Measurements from ENCODE around the gene PLCH1.

PLCH1 gene

DNA sequence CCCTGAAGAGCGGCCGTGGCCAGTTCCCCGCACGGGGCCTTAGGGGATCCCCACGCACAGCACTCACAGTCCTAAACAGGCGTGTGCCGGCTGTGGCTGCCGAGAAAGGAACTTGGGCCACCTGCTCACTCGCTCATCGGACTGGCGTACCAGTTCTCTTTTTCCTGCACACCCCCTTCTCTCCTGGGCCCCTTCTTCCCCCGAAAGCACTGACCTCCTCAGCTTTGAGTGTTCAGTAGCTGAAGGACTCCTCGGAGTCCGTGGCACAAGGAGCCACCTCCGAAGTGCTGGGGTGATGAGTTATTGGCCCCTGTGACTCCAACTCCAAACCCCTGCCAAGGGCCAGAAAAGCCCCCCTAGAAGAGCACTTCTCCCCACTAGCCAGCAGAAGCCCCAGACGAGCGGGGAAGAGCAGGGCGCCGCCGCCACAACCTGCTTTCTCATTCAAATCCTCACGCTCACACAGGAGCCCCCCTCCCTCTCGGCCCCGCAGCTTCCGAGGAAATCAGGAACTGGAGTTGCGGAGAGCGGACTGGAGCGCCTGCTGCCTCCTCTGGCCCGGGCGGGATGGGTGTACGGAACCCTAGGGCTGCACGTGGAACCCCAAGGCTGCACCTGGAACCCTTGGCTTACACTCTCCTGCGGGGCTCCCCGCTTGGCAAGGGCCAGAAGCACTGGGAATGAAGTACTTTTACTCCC lies at the start of gene PLCH1:
Gene PLCH1 (minus strand): TSS at position 446 of the 699 bp plus-strand sequence. CDS start 40,847 bp downstream, outside the sequence.
- peak; percentile 14 for DNase-seq

DNA sequence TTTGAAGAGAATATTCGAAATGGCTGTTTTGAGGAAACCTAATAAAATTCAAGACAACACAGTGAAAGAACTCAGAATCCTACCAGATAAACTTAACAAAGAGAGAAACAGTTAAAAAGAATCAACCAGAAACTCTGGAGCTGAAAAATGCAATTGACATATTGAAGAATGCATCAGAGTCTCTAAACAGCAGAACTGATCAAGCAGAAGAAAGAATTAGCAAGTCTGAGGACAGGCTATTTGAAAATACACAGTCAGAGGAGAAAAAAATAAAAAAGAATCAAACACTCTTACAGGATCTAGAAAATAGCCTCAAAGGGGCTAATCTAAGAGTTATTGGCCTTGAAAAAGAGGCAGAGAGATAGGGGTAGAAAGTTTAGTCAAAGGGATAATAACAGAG lies 47.7 kb upstream of the PLCH1 start:
- DNase-seq: no peak

- peak; percentile 47 for DNase-seq
Measured at GRCh38 chr3:155791190-155791589, 46.3 kb upstream of the PLCH1 start.

DNA sequence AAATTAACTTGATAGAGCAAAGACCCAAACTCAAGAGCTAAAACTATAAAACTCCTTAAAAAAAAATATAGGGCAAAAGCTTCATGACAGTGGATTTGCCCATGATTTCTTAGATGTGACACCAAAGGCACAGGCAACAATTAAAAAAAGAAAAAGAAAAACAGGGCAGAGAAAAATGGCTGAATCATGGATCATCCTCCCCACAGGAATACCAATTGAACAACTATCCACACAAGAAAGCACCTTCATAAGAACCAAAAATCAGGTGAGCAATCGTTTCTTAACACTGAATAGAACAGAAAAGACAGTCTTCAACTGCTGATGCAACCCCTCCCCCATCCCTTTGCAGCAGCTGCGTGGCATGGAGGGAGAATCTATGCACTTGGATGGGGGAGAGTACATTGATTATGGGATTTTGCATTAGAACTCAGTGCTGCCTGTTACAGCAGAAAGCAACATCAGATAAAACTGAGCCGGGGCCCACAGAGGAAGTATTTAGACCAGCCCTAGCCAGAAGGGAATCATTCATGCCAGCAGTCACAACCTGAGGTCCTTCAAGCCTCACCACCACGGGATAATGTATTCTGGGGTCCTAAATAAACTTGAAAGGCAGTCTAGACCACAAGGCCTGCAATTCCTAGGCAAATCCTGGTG lies 45.5 kb upstream of the PLCH1 start:
- DNase-seq: no peak

- DNase-seq: no peak
Measured at GRCh38 chr3:155785662-155786295, 40.9 kb upstream of the PLCH1 start.

GRCh38 chr3:155782390-155782953 lies 37.6 kb upstream of the PLCH1 start:
- DNase-seq: no peak

GRCh38 chr3:155780291-155780690 lies 35.4 kb upstream of the PLCH1 start:
- no peak for DNase-seq

GRCh38 chr3:155778462-155778861 lies 33.6 kb upstream of the PLCH1 start:
- no peak for DNase-seq

DNA sequence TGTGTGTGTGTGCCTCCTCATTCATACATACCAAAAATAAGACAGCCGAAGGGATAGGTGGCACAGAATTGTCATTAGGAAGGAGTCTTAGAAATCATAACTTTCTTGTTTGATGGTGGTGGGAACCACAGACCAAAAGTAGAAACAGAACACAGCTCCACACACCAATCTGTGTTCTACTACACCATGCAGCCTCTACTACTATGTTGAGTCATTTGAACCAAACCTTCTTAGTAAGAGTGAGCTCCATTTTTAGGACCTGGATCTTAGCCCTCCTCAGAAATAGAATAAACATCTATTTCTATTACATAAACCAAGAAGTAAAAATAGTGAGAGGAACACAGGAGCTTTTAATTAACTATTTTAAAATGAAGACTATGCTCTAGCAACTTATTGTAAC lies 27.9 kb upstream of the PLCH1 start:
- no peak for DNase-seq

DNA sequence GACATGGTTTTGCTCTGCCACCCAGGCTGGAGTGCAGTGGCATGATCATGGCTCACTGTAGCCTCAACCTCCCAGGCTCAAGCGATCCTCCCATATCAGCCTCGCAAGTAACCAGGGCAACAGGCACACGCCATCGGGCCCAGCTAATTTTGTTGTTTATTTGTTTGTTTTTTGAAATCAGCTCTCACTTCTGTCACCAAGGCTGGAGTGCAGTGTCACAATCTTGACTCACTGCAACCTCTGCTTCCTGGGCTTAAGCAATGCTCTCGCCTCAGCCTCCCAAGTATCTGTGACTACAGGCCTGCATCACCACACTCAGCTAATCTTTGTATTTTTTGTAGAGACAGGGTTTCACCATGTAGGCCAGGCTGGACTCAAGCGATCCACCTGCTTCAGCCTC lies 26.3 kb upstream of the PLCH1 start:
- DNase-seq: no peak

- DNase-seq: no peak
Measured at GRCh38 chr3:155766206-155766605, 21.3 kb upstream of the PLCH1 start.

DNA sequence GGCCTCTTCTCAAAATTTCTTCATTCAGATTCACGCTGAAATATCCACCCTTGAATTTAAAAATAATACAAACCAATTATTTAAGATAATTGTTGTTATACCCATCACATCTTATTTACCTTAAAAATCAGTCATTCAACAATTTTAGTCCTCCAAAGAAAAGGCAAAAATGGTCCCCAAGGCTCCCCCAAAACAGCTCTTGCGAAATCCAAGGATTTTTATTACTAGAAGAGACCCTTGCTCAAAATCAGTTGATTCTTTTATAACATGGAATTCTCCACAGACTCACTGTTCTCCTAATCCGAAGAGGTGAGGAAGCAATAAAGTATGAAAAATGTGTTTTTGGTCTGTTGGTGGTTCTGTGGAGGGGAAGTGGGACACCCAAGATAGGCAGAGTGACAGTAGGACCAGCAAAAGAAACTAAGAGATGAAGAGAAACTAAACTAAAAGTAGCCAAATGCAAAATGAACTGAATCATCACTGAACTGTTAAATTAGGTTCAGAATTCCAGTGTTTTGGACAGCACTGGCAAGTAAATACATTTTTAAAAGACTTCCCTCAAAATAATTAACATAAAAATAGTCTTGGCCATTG lies 19.1 kb upstream of the PLCH1 start:
- DNase-seq: no peak

GRCh38 chr3:155760653-155761052 lies 15.8 kb upstream of the PLCH1 start:
- DNase-seq: no peak

GRCh38 chr3:155757577-155757976 lies 12.7 kb upstream of the PLCH1 start:
- no peak for DNase-seq

DNA sequence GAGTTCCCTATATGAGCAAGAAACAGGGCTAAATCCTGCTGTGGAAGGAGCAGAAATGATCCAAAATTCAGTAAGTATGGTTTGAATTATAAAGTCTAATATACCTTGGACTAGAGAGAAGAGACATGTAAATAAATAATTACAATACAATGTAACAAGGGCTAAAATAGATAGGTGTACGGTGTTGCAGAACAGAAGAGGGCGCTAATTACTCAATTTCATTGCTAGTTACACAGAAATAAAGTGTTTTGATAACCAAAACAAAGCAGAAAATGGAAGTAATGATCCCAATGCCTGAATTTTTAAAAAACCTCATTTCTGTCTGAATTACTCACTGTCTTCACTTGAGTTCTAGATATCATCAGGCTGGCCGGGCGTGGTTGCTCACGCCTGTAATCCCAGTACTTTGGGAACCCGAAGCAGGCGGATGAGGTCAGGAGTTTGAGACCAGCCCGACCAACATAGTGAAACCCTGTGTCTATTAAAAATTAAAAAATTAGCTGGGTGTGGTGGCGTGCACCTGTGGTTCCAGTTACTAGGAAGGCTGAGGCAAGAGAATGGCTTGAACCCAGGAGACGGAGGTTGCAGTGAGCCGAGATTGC lies 8.3 kb upstream of the PLCH1 start:
- DNase-seq: peak; percentile 15

GRCh38 chr3:155748611-155749365 lies 3.9 kb upstream of the PLCH1 start:
- DNase-seq: no peak

DNA sequence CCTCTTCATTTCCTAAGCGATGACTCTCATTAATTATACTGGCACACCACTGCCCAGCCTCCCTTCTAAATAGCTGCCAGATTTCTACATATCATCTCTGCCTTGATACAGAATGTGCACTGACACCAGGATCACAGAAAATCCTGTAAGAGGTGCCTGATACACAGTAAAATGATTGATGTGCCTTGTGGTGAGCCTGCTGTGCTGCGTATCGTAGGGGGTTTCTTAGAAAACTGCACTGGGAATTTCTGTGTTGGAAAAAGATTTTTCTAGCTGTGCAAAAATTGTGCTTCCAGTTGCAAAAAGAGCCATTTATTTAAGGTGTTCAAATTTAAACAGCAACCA lies 3.0 kb upstream of the PLCH1 start:
- no peak for DNase-seq

GRCh38 chr3:155747286-155747945 lies 2.5 kb upstream of the PLCH1 start:
- DNase-seq: no peak

DNA sequence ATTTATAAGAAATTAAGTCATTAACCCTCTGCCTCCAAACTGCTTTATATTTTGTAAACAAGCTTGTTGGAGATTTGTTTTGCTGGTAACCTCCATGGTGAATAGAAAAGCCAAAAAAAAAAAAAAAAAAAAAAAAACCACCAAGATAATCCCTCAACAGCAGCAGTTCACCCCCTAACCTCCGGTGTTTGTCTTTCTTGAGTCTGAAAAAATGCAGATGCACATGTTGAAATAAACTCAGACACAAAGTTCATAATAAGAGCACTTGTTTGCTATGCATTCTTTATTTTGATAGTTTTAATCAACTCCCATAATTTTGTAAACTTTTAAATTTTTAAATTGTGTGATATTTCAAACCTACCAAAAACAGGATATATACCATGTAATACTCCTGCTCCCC lies 1.8 kb upstream of the PLCH1 start:
- DNase-seq: no peak

DNA sequence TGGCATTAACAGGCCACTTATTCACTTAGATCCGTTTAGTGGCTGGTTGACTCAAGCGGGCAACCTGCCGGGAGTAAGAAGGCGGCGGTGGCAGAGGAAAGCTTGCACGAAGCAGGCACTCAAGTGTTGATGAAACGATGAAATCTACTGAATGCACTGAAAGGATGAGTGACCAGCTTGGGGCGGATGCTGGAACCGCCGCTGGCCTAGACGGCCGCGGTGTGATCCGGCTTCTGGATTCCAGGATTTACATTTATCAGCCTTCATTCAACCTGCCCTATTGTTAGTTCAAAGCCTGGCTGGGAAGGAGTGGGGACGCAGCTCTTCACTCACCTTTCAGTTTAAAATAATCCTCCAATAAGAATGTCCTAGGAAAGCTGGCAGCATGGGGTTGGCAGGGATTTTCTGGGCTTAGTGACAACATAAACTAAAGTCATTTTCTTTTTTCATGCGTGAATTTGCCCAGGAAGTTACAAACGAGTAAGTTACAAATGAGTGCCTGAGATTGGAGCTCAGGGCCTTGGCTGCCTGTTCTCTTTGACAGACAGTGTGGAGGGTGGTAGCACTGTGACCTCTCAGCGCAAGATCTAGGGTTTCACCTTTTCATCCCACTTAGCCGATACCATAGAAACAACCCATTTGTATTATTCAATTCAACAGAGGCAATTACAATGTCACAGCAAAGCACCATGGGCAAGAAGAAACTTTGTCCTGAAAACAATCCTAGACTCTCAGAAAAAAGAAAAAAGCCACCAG lies 1.1 kb upstream of the PLCH1 start:
- DNase-seq: no peak

DNA sequence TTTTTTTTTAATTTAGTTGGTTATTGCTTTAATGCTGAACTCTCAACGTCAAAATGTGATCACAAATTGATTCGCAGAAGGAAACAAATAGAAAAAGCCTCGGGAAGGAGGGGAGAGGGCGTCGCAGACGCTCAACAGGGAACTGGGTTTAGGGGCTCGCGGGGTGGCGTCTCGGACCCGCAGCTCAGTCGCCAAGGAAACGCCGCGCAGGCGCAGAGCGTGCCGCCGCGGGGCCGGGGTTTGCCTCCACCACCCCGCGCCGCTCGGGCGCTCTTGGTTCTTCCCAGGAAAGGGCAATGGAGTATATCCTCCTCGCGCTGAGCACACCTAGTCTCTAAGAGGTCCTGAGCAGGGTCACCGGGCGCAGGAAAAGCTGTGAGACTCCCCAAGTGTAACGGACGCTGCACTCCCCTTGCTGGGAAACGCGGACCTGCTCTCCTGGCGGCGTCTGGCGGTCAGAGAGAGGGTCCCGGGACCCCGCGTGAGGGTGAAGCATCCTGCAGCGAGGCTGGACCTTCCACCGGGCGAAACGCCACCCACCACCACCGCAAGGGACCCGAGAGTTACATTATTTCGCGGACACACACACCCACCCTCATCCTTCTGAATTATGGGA lies 753 bp downstream of the PLCH1 start:
- no peak for DNase-seq

All from GF-D8 (cell line).